HEK293 (cell line): ENCODE results near the gene CCDC7.

Experiments
- CTCF ChIA-PET: fragments of 350-600 bp; formaldehyde crosslinking; extraction: SDS; loops from one replicate; lab custom pipeline; 2021; ENCODE audit warnings: antibody characterized with exemption; lab: Yijun Ruan, JAX
- POLR2A ChIA-PET: fragments of 300-600 bp; formaldehyde crosslinking; extraction: SDS; loops from one replicate; lab custom pipeline; 2020; ENCODE audit warnings: antibody characterized with exemption, inconsistent platforms; lab: Yijun Ruan, JAX
- H3K27ac ChIP-seq: fragments of 200-500 bp; sonication (Bioruptor generic); 2 replicates; pipeline ENCODE4 v1.5.1; 2014; ENCODE audit warnings: low read depth, low read length, control low read depth, inconsistent platforms; ENCODE audit errors: extremely low read depth
- H3K36me3 ChIP-seq, 2 experiments: fragments of 200-500 bp in 1 of 2; sonication (Bioruptor generic) in 1 of 2; 1 replicate in 1 of 2; 2 replicates in 1 of 2; pipeline ENCODE4 v1.5.1; 2014 to 2017; ENCODE audit warnings: inconsistent platforms in 2 of 2, low read length in 2 of 2; ENCODE audit not compliant: control insufficient read depth in 2 of 2, insufficient read depth in 1 of 2
- H3K4me1 ChIP-seq: fragments of 200-500 bp; sonication (Bioruptor generic); 2 replicates; pipeline ENCODE4 v1.5.1; 2014; ENCODE audit warnings: mild to moderate bottlenecking, low read length, inconsistent platforms; ENCODE audit not compliant: control insufficient read depth, insufficient read depth
- H3K4me3 ChIP-seq: 2 replicates; pipeline ENCODE4 v1.5.1; 2011; ENCODE audit warnings: low read depth, mild to moderate bottlenecking, control low read depth, low read length, moderate library complexity
- H3K9me3 ChIP-seq: fragments of 200-500 bp; sonication (Bioruptor generic); 2 replicates; pipeline ENCODE4 v1.5.1; 2014; ENCODE audit warnings: low read depth, low read length, inconsistent platforms; ENCODE audit not compliant: control insufficient read depth, insufficient read depth
- EGR2 ChIP-seq: fragments of 450-650 bp; formaldehyde crosslinking; IDR thresholded peaks from 2 replicates; pipeline ENCODE4 v1.5.1; 2016; ENCODE audit warnings: low read depth, missing biosample characterization, missing genetic modification characterization
- GFI1B ChIP-seq: fragments of 450-650 bp; formaldehyde crosslinking; IDR thresholded peaks from 2 replicates; pipeline ENCODE4 v1.5.1; 2016; ENCODE audit warnings: missing biosample characterization, missing genetic modification characterization
- KLF8 ChIP-seq: fragments of 450-650 bp; formaldehyde crosslinking; IDR thresholded peaks from 2 replicates; pipeline ENCODE4 v1.5.1; 2016; ENCODE audit warnings: missing biosample characterization, missing genetic modification characterization
- PBX3 ChIP-seq: sonication (generic); formaldehyde crosslinking; IDR thresholded peaks from 2 replicates; pipeline ENCODE4 v1.8.1; 2022; ENCODE audit warnings: mild to moderate bottlenecking, moderate library complexity, missing genetic modification reagents
- RBAK ChIP-seq: fragments of 450-650 bp; formaldehyde crosslinking; IDR thresholded peaks from 2 replicates; pipeline ENCODE4 v1.5.1; 2016; ENCODE audit warnings: missing biosample characterization, missing genetic modification characterization
- TCF7L2 ChIP-seq: IDR thresholded peaks from 2 replicates; pipeline ENCODE4 v1.6.1; 2011; ENCODE audit warnings: low read depth, mild to moderate bottlenecking, inconsistent platforms, low read length, moderate library complexity, borderline replicate concordance
- TRIM28 ChIP-seq: IDR thresholded peaks from 2 replicates; pipeline ENCODE4 v1.6.1; 2011; ENCODE audit warnings: low read length, control low read depth, borderline replicate concordance
- TSHZ1 ChIP-seq: fragments of 450-650 bp; formaldehyde crosslinking; IDR thresholded peaks from 2 replicates; pipeline ENCODE4 v1.5.1; 2016; ENCODE audit warnings: missing biosample characterization, missing genetic modification characterization, borderline replicate concordance
- ZBTB17 ChIP-seq: fragments of 450-650 bp; formaldehyde crosslinking; IDR thresholded peaks from 2 replicates; pipeline ENCODE4 v1.5.1; 2016; ENCODE audit warnings: missing biosample characterization, missing genetic modification characterization
- ZFP3 ChIP-seq: fragments of 450-650 bp; formaldehyde crosslinking; IDR thresholded peaks from 2 replicates; pipeline ENCODE4 v1.5.1; 2016; ENCODE audit warnings: low read depth, missing biosample characterization, missing genetic modification characterization
- ZFP37 ChIP-seq: fragments of 450-650 bp; formaldehyde crosslinking; IDR thresholded peaks from 2 replicates; pipeline ENCODE4 v1.5.1; 2016; ENCODE audit warnings: missing biosample characterization, missing genetic modification characterization
- ZNF10 ChIP-seq: fragments of 450-650 bp; formaldehyde crosslinking; IDR thresholded peaks from 2 replicates; pipeline ENCODE4 v1.5.1; 2017; ENCODE audit warnings: missing biosample characterization, missing genetic modification characterization
- ZNF121 ChIP-seq: fragments of 450-650 bp; formaldehyde crosslinking; IDR thresholded peaks from 2 replicates; pipeline ENCODE4 v1.5.1; 2016; ENCODE audit warnings: missing biosample characterization, missing genetic modification characterization
- ZNF157 ChIP-seq: fragments of 450-650 bp; formaldehyde crosslinking; IDR thresholded peaks from 2 replicates; pipeline ENCODE4 v1.5.1; 2016; ENCODE audit warnings: missing biosample characterization, missing genetic modification characterization
- ZNF16 ChIP-seq: fragments of 450-650 bp; formaldehyde crosslinking; IDR thresholded peaks from 2 replicates; pipeline ENCODE4 v1.5.1; 2016; ENCODE audit warnings: low read depth, missing biosample characterization, missing genetic modification characterization
- ZNF169 ChIP-seq: fragments of 450-650 bp; formaldehyde crosslinking; IDR thresholded peaks from 2 replicates; pipeline ENCODE4 v1.5.1; 2016; ENCODE audit warnings: missing biosample characterization, missing genetic modification characterization
- ZNF175 ChIP-seq: fragments of 450-650 bp; formaldehyde crosslinking; IDR thresholded peaks from 2 replicates; pipeline ENCODE4 v1.5.1; 2016; ENCODE audit warnings: missing biosample characterization, missing genetic modification characterization
- ZNF223 ChIP-seq: fragments of 450-650 bp; formaldehyde crosslinking; IDR thresholded peaks from 2 replicates; pipeline ENCODE4 v1.5.1; 2016; ENCODE audit warnings: missing biosample characterization, missing genetic modification characterization
- ZNF248 ChIP-seq: fragments of 450-650 bp; formaldehyde crosslinking; IDR thresholded peaks from 2 replicates; pipeline ENCODE4 v1.5.1; 2017; ENCODE audit warnings: missing biosample characterization, missing genetic modification characterization
- ZNF324 ChIP-seq: fragments of 450-650 bp; formaldehyde crosslinking; IDR thresholded peaks from 2 replicates; pipeline ENCODE4 v1.5.1; 2016; ENCODE audit warnings: missing biosample characterization, missing genetic modification characterization
- ZNF354C ChIP-seq: fragments of 450-650 bp; formaldehyde crosslinking; IDR thresholded peaks from 2 replicates; pipeline ENCODE4 v1.5.1; 2016; ENCODE audit warnings: missing biosample characterization, missing genetic modification characterization, low read depth, borderline replicate concordance
- ZNF48 ChIP-seq: fragments of 450-650 bp; formaldehyde crosslinking; IDR thresholded peaks from 2 replicates; pipeline ENCODE4 v1.5.1; 2016; ENCODE audit warnings: missing biosample characterization, missing genetic modification characterization
- ZNF501 ChIP-seq: fragments of 450-650 bp; formaldehyde crosslinking; IDR thresholded peaks from 2 replicates; pipeline ENCODE4 v1.5.1; 2016; ENCODE audit warnings: missing biosample characterization, missing genetic modification characterization
- ZNF518A ChIP-seq: fragments of 450-650 bp; formaldehyde crosslinking; conservative IDR thresholded peaks from 2 replicates; pipeline ENCODE4 v1.5.1; 2016; ENCODE audit warnings: low read depth, missing biosample characterization, missing genetic modification characterization
- ZNF560 ChIP-seq: fragments of 450-650 bp; formaldehyde crosslinking; IDR thresholded peaks from 2 replicates; pipeline ENCODE4 v1.5.1; 2017; ENCODE audit warnings: missing biosample characterization, missing genetic modification characterization, borderline replicate concordance
- ZSCAN18 ChIP-seq: fragments of 450-650 bp; formaldehyde crosslinking; IDR thresholded peaks from 2 replicates; pipeline ENCODE4 v1.5.1; 2016; ENCODE audit warnings: missing biosample characterization, missing genetic modification characterization

The CCDC7 gene

GRCh38 chr10:32418572-32418971, 27.4 kb upstream of the CCDC7 start (continued):
- TF ChIP-seq KLF8 (no peak), TCF7L2 (no peak)

GRCh38 chr10:32419615-32420014, 26.3 kb upstream of the CCDC7 start:
- Histone ChIP-seq H3K4me3 (no peak overlapping the region), H3K9me3 (no peaks in the 10 kb centered on the region), H3K36me3 (no peaks in the 10 kb centered on the region), H3K27ac (no peak overlapping the region), H3K4me1 (no peaks in the 10 kb centered on the region)
- ChIA-PET CTCF (interaction anchor here (0.5 kb wide), 1 partner anchor 235 kb away, joined by 3 read pairs; no protein-coding TSS in a partner anchor), POLR2A (no interaction called here)
- no peak for TF ChIP-seq ZNF16 (tag by site-specific recombination)
- no peak for TF ChIP-seq ZNF48 (tag by site-specific recombination)
- TF ChIP-seq ZFP3 (tag by site-specific recombination): no peak
- TF ChIP-seq ZNF10: no peak
- TF ChIP-seq ZNF518A (tag by site-specific recombination): no peak
- TF ChIP-seq GFI1B (tag by site-specific recombination): no peak
- no peak for TF ChIP-seq ZNF324 (tag by site-specific recombination)
- no peak for TF ChIP-seq PBX3
- no peak for TF ChIP-seq TRIM28

- Histone ChIP-seq H3K9me3 (no peaks in the 10 kb centered on the region), H3K4me3 (no peak overlapping the region), H3K4me1 (no peaks in the 10 kb centered on the region), H3K36me3 (no peaks in the 10 kb centered on the region), H3K27ac (no peak overlapping the region)
- POLR2A ChIA-PET: no interaction called here
- CTCF ChIA-PET: no interaction called here
- TF ChIP-seq ZNF501 (tag by site-specific recombination) (no peak), ZSCAN18 (tag by site-specific recombination) (no peak), ZFP37 (tag by site-specific recombination) (no peak), ZNF248 (tag by site-specific recombination) (no peak), ZNF560 (tag by site-specific recombination) (no peak), EGR2 (no peak), TSHZ1 (tag by site-specific recombination) (no peak), ZNF121 (tag by site-specific recombination) (no peak), ZNF169 (tag by site-specific recombination) (no peak), ZNF354C (tag by site-specific recombination) (no peak), ZNF223 (tag by site-specific recombination) (no peak), ZNF175 (tag by site-specific recombination) (no peak), ZNF157 (tag by site-specific recombination) (no peak), ZBTB17 (tag by site-specific recombination) (no peak), RBAK (tag by site-specific recombination) (no peak)
Measured at GRCh38 chr10:32426186-32426585, 19.8 kb upstream of the CCDC7 start.
